ENCODE data around the gene DEFB114.

DNA sequence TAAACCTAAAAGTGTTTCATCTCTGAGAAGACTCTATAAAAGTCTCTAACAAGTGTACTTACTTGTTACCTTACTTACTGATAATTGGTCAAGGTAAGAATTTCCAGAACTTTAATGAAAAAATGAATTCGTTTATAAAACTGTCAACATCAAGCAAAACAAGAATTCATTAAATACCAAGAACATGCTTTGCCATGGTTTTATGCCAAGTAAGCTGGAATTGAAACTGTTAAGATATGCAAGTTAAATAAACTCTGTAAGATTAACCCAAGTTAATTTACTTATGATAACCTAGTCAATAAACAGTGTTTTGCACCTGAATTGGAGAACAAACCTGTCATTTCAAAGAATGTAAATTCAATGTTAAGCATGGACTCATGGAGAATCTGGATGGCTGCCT, 22.6 kb upstream of the DEFB114 start:
- TF ChIP-seq, protein P1, sequence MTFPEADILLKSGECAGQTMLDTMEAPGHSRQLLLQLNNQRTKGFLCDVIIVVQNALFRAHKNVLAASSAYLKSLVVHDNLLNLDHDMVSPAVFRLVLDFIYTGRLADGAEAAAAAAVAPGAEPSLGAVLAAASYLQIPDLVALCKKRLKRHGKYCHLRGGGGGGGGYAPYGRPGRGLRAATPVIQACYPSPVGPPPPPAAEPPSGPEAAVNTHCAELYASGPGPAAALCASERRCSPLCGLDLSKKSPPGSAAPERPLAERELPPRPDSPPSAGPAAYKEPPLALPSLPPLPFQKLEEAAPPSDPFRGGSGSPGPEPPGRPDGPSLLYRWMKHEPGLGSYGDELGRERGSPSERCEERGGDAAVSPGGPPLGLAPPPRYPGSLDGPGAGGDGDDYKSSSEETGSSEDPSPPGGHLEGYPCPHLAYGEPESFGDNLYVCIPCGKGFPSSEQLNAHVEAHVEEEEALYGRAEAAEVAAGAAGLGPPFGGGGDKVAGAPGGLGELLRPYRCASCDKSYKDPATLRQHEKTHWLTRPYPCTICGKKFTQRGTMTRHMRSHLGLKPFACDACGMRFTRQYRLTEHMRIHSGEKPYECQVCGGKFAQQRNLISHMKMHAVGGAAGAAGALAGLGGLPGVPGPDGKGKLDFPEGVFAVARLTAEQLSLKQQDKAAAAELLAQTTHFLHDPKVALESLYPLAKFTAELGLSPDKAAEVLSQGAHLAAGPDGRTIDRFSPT (tag by site-specific recombination; IDR thresholded peaks at IDR 0.05), result no peak
- no peak for TF ChIP-seq ZNF660 (tag by site-specific recombination; IDR thresholded peaks at IDR 0.05)
- TF ChIP-seq, protein P2, sequence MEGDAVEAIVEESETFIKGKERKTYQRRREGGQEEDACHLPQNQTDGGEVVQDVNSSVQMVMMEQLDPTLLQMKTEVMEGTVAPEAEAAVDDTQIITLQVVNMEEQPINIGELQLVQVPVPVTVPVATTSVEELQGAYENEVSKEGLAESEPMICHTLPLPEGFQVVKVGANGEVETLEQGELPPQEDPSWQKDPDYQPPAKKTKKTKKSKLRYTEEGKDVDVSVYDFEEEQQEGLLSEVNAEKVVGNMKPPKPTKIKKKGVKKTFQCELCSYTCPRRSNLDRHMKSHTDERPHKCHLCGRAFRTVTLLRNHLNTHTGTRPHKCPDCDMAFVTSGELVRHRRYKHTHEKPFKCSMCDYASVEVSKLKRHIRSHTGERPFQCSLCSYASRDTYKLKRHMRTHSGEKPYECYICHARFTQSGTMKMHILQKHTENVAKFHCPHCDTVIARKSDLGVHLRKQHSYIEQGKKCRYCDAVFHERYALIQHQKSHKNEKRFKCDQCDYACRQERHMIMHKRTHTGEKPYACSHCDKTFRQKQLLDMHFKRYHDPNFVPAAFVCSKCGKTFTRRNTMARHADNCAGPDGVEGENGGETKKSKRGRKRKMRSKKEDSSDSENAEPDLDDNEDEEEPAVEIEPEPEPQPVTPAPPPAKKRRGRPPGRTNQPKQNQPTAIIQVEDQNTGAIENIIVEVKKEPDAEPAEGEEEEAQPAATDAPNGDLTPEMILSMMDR (tag by site-specific recombination; IDR thresholded peaks at IDR 0.05), result no peak
- TF ChIP-seq, protein P3, sequence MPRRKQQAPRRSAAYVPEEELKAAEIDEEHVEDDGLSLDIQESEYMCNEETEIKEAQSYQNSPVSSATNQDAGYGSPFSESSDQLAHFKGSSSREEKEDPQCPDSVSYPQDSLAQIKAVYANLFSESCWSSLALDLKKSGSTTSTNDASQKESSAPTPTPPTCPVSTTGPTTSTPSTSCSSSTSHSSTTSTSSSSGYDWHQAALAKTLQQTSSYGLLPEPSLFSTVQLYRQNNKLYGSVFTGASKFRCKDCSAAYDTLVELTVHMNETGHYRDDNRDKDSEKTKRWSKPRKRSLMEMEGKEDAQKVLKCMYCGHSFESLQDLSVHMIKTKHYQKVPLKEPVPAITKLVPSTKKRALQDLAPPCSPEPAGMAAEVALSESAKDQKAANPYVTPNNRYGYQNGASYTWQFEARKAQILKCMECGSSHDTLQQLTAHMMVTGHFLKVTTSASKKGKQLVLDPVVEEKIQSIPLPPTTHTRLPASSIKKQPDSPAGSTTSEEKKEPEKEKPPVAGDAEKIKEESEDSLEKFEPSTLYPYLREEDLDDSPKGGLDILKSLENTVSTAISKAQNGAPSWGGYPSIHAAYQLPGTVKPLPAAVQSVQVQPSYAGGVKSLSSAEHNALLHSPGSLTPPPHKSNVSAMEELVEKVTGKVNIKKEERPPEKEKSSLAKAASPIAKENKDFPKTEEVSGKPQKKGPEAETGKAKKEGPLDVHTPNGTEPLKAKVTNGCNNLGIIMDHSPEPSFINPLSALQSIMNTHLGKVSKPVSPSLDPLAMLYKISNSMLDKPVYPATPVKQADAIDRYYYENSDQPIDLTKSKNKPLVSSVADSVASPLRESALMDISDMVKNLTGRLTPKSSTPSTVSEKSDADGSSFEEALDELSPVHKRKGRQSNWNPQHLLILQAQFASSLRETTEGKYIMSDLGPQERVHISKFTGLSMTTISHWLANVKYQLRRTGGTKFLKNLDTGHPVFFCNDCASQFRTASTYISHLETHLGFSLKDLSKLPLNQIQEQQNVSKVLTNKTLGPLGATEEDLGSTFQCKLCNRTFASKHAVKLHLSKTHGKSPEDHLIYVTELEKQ (tag by site-specific recombination; IDR thresholded peaks at IDR 0.05; ENCODE audit: borderline replicate concordance), result no peak
- TF ChIP-seq, protein P4, sequence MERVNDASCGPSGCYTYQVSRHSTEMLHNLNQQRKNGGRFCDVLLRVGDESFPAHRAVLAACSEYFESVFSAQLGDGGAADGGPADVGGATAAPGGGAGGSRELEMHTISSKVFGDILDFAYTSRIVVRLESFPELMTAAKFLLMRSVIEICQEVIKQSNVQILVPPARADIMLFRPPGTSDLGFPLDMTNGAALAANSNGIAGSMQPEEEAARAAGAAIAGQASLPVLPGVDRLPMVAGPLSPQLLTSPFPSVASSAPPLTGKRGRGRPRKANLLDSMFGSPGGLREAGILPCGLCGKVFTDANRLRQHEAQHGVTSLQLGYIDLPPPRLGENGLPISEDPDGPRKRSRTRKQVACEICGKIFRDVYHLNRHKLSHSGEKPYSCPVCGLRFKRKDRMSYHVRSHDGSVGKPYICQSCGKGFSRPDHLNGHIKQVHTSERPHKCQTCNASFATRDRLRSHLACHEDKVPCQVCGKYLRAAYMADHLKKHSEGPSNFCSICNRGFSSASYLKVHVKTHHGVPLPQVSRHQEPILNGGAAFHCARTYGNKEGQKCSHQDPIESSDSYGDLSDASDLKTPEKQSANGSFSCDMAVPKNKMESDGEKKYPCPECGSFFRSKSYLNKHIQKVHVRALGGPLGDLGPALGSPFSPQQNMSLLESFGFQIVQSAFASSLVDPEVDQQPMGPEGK (tag by site-specific recombination; IDR thresholded peaks at IDR 0.05), result no peak
